Globus pallidus (tissue), 1 donor: ENCODE data around the gene CD38.

Experiments
- DNase-seq: peaks from one replicate; pipeline ENCODE4 v3.0.0-alpha.2; 2015; ENCODE audit warnings: low spot score

CD38 gene

GRCh38 chr4:15899511-15899910 is 121.4 kb downstream of the CD38 start:
- no peak for DNase-seq

DNA sequence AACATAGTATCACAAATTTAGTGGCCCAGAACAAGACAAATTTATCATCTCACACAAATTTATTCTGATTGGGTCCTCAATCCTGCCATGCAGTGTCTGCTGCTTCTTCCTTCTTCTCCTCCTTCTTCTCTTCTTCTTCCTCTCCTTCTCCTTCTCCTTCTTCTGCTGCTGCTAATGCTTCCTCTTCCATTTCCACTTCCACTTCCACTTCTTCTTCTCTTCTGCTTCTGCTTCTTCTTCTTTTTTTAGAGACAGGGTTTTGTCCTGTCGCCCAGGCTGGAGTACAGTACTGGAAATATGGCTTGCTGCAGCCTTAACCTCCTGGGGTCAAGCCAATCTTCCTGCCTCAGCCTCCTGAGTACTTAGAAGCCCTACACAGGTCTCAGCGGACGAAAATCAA is 122.9 kb downstream of the CD38 start:
- no peak for DNase-seq

DNA sequence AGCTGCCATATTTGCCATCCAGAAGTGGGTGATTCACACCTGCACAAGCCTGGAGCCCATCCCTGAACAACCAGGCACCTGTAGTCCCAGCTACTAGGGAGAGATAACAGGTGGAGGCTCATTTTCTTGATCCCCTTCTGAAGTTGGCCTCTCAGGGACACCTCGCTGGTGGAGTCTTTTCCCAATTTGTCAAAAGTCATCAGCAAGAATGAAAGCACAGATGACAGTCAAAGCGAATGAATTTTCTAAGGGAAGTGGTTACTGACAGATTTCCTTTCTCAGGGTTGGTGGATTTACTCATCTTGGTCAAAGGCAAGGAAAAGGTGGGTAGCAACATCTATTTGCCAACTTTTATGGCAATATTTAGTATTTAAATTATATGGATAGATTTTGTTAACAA is 123.9 kb downstream of the CD38 start:
- no peak for DNase-seq

DNA sequence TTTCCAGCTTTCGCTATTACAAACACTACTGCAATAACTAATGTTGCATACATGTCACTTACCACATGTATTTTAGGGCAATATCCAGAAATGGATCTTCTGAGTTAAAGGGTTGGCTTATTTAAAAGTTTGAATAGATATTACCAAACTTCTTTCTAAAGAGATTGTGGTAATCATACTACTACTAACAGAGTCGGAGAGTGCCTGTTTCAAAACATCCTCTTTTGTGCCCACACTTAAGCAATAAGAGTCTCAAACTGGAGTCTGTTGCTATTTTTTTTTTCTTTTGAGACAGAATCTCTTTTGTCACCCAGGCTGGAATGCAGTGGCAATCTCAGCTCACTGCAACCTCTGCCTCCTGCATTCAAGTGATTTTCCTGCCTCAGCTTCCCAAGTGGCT is 124.6 kb downstream of the CD38 start:
- DNase-seq: no peak
